Measurements from ENCODE around the gene CARD9. TPM values are rescaled to one million over a fixed set of nuclear protein-coding genes. Genes with fewer than 3 reads are reported as not detected.

The CARD9 gene
- polyA plus RNA-seq, 3 donors: 1.9 to 2.8 (median 2.1) TPM

DNA sequence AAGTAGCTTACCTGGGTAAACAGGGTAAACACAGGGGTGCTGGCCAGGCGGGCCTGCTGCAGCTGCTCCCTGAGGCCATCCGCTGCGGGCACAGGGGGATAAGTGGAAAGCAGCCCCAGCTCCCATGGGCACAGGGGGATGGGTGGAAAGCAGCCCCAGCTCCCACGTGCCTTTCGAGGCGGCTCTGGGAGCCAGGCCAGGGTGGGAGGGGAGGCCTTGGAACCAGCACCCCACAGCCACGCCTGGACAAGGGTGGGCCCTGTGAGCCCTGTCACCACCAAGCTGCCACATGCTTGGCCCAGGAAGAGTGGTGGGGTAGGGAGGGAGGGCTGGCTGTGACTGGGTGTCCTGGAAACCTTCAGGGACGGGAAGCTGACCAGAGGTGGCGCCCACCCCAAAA lies 7.8 kb upstream of the CARD9 start:
- DNase-seq: no peak

DNA sequence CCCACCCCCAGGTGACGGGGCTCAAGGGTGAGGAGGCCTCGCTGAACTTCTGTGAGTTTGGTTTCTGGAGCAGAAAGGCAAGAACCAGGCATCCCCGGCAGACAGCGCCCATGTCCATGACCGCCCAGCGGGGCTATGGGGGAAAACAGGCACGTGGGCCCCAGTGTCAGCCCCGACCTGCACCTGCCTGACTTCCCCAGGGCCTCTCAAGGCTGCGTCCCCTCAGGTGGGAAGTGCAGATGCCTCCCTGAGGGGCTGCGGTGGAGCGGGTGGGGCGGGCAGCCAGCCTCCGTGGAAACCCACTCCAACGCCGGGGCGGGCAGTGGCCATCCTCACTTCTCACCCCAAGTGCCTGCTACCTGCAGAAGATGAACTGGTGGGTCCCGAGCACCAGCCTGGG lies 6.9 kb upstream of the CARD9 start:
- no peak for DNase-seq

DNA sequence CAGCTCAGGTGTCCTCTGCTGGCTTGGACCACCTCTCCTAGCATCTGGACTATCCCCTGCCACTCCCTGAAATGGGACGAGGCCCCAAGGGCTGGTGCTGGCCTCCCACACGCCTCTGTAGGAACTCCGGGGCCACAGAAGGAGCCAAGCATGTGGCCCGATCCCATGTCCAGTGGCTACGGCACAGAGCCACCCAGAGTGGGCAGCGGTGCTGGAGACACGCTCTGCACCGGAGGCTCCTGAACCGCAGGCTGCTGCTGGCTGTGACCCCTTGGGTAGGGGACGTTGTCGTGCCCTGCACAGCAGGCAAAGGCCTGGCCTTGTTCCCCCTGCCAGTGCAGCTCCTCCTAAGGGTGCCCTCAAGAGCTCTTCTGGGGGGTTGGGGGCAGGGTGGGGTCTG lies 6.4 kb upstream of the CARD9 start:
- DNase-seq: no peak

DNA sequence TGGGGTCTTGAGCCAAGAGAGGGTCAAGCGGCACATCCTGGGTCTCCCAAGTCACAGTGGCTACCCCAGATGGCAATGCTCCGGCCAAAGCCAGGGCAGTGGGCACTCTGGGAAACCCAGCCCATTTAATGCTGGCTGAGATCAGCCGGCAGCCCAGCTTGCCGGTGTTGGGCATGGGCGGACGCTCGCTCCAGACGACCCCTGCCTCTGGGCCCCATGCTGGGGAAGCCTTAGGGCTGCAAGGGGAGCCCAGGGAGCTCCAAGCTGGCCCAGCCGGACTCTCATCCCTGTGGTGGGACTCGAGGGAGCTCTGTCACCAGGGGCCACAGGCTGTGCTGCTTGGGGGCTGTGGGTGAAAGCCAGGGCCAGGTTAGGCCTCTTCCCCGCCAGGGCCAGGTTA lies 5.9 kb upstream of the CARD9 start:
- DNase-seq: no peak

DNA sequence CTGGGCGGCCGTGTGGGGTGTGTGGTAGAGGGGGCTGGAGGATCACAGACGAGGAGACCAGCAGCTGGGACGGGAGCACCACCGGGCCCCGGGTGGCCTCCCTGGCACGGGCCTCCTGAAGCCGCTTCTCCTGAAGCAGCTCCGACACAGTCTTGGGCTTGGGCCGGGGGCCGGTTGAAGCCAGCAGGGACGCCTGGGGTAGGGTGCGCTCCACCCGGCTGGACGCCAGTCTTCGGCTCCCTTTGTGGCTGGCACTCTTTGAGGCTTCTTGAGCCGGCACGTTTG lies 5.5 kb upstream of the CARD9 start:
- DNase-seq: no peak

DNA sequence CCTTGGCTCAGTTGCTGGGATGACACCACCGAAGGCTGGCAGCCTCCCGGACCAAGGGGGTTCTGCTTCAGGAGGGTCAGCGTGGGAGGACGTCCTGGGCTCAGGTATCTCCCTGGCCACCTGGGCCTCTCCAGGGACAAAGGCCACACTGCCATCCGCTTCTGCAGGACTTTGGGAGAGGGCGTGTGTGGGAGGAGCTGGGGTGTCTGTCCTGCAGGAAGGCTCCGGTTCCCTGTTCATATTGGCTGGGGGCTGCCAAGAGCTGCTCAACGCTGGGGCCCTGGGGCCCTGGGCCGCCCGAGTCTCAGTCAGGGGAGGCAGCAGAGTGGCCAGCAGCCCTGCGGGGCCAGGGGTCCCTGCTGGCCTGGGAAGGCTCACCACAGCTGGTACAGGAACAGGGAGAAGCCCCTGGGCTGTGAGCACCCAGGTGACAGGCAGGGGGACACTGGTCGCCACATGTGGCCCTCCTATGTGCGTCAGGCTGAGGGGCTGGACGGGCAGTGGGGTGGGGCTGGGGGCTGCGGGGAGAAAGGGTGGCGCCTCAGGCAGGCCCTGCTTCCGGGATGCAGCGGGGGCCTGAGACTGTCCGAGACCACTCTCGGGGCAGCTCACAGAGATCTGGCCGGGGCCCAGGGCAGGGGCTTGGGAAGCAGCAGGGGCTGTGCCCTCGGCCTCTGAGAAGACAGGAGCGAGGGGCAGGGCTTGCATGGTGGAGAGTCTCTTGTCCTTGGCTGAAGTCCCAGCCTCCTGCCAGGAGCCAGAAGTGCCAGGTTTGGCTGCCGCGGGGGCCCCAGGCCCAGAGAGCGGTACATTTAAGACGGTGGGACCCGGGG lies 4.9 kb upstream of the CARD9 start:
- peak; percentile 46 for DNase-seq

DNA sequence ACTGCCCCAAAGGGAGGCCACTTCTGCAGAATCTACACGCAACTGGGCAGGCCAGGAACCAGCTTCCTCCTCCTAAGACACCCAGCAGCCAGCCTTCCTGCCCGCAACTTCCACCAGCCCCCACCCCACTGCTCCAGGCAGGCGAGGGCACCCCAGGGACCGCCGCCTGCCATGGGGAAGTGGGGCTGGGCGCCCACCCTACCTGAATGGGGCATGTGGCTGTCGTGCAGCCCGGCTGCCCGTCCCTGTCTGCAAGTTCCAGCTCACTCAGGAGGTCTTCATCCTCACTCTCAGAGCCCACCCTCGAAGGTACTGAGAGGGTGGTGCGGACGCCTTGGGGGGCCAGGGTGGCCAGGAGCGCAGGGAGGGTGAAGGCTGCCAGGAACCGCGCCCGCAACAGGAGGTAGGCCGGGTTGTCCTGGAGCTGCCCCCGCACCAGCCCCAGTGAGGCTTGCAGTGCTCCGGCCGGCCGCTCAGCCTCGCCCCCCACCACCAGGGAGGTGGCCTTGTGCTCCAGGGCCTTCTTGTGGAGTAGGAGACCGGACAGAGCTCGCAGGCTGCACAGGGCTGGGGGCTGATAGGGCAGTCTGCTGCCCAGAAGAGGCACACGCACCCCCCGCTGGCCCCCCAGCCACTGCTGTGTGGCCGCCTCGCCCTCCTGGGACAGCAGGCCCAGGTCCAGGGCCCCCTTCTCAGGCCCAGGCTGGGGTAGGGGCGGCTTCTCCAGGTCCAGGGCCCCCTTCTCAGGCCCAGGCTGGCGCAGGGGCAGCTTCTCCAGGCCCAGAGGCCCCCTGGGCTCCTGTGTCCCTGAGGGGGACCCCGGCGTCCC lies 4.1 kb upstream of the CARD9 start:
- DNase-seq: no peak

DNA sequence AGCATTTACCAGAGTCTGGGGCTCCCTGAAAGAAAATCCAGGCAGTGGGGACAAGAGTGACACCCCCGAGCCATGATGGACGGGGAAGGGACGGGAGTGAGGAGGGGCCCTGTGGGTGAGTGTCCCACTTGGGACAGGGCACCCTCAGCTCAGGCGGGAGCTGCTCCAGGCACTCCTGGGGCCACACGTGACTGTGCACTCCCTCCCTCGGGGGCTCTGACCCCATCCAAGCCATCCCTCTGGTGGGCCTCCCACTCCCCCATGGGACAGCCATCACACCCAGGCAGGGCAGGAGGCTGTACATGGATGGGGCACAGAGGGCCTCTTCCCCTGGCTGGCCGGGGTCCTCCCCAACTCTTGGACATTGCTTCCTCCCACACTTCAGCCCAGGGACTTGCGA lies 3.0 kb upstream of the CARD9 start:
- DNase-seq: no peak

DNA sequence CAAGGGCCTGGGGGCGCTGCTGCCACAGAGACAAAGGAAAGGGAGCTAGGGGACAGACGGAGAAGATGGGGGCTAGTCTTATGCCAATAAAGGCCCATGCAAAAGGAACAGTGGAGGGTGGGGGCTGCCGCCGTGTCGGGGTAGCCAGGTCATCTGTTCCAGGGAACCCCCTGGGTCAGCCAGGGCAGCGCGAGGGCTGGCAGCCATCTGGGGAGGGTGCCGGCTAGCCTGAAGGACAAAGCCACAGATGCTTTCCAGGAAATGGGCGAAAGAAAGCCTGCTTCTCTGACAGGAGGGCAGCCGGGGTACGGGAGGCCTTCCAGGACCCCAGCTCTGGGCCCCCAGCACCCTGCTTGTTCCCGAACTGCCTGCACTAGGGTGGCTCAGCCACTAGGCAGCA lies 1.6 kb upstream of the CARD9 start:
- no peak for DNase-seq

DNA sequence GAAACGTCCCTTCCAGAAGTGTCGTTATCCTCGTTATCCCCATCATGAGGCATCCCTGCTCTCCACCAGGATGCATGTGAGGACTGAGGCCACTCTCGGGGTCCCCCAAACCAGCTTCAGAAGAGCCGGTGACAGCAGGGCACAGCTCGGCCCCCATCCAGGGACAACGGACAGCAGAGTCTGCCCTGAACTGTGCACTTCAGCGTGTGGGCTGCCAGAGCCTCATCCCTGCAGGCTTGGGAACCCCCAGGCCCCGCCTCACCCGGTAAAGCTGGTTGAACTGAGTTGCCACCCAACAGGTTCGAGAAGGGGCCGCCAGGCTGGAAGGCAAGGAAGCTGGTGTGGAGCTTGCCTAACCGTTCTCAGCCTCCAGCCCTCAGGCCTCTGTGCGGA lies 710 bp upstream of the CARD9 start:
- DNase-seq: no peak

DNA sequence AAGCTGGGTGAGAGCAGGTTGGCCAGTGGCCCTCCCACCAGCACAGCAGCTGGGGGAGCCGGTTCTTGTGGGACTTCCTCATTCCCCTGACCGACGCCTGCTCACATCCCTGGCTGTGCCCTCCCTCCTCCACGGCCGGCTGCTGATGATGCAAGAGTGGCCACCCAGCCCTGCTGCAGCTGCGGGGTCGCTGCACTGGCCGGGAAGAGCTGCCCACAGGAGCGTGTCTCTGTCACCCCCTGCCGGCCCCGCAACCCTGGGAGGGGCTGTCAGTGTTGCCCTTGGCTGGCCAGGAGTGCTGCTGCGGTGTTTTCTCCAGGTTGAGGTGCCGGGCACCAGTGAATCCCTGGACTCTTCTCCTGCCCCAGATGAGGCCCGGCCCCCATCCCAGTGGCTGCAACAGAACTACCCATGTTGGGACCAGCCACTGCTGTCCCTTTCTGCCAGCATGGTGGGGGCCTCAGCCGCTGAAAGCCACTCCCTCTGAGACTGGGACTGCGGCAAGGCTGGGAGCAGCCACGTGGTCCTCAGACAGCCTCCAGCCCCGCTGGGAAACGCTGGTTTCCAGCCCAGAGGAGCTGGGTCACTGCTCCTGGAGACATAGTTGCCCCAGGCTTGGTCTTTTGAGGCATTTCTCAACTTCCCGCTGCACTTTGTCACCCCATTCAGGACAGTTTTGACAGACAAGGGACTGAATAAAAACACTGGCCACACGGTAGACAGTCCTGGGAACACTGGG lies 739 bp downstream of the CARD9 start:
- DNase-seq: peak; percentile 62

DNA sequence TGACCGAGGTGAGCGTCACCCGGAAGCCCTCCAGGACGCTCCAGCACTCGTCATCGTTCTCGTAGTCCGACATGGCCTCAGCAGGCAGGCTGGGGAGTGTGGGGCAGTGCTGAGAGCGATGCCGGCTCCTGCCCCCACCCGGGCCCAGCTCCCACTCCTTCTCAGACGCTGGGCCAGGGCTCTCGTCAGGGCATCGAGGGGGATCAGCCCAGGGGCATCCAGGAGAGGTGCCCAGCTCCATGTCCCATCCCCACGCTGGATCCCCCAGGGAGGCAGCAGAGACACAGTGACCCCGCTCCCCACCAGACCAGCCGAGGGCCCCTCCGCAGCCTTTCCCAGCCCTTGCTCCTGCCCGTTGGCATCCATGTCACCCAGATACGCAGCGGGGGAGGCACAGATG lies 1.5 kb downstream of the CARD9 start:
- no peak for DNase-seq

DNA sequence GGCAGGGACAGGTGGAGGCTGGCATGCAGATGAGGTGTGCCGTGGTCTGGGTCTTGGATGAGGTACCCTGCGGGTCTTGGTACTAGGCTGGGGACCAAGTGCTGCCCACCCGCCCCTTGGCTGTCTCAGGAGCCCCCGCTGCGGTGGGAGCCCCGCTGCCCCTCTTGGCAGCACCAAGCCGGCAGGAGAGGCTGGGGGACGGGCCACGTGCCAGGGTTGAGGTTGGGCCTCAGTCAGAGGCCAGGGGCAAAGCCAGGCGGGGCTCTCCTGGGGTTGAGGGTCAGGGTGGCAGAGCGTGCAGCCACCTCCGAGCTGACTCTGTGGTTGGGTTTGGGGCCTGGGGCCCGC lies 2.0 kb downstream of the CARD9 start:
- no peak for DNase-seq

DNA sequence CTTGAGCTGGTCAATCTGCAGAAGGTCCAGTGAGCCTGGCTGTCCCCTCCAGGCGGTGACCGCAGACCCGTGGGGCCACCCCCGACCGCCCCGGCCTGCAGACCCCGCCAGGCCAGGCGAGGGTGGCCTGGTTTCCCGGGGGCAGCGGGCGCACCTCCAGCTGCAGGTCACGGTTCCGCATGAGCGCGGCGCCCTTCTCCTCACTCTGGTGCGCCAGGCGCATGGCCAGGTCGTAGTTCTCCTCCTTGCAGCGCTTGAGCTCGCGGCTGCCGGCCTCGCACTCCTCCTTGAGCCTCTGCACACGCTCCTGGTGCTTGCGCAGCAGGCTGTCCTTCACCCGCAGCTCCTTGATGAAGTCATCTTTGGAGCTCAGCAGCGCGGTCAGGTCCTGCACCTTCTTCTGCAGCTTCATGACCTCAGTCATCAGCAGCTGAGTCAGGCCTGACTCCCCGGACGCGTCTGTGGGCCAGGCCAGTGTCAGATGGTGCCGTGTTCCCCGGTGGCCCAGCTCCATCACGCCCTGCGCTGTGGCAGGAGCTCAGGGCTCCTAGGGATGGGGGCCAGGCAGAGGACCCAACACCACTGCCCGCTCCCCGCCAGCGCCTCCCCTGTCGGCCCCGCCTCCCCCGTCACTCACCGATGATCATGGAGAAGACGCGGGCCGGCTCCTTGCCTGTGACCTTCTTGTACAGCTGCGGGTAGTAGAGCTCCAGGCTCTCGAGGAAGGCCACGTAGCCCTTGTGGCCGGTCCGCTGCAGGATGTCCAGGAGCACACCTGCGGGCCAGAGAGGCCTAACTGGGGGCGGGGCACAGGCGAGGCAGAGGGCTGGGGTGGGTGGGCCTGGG lies 2.6 kb downstream of the CARD9 start:
- no peak for DNase-seq

DNA sequence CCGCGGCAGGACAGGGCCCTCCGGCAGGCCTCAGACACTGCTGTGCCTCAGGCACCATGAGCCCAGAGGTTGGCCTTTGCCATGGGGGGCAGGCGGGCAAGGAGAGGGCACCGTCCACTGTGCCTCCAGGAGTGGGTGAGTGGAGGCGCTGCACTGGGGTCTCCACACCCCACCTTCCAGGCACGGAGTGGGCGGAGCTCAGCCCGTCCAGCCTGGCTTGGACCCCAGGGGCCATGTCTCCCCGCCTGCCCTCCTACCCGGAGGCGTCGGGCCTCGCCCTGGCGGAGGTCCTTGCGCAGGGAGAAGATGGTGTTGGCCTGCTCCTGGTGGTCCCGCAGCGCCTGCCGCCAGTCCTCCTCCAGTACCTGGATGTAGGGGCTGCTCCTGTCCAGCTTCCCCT lies 3.4 kb downstream of the CARD9 start:
- DNase-seq: no peak

DNA sequence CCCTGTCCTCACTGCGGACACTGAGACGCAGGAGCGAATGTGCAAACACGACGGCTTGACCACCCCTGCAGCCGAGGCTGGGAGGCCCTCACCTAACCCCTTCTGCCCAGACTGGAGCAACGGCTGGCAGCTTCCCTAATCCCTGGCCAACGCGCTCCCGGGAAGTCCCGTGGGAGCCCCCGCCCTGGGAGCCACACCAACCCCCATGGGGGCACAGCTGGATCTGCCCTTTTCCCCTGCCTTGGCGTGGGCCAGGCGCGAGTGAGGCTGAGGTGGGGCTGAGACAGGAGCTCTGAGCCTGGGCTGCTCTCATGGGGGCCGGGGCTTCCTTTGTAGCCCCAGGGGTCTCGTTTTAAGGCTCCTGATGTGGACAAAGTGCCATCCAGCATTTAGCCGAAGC lies 5.3 kb downstream of the CARD9 start:
- DNase-seq: no peak

DNA sequence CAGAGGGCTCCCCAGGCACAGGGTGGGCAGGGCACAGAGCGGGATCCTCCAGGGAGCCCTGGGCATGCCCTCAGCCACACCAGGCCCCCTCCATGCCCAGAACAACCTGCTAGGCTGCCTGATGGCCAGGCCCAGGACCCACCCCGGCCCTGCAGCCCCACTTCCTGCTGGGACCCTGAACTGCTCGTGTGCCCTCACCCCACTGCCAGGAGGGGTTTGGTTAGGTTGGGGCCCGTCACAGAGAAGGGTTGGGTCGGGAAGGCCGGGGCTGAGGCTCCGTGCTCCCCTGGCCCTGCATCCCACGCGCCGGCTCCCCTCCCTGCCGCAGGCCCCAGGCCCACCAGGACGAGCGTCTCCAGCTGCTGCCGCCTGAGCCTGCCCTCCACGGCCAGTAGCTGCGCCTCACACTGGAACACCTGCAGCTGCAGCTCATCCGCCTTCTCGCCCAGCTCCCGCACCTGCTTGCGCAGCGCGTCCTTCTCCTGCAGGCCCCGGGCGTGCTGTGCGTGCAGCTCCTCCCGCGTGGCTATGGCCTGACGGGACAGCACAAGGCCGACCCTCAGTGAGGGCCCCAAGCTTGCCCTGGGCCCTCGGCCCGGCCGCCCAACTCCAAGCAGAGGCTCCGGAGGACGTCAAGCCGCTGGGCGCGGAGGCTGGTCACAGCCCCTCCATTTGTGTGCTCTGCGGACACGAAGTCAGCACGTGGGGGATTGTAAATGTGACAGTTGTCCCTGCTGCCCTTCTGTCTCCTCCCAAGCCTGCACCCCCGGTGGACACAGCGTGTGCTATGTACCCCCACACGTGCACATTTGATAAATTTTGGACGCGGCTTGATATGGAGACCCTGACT lies 5.9 kb downstream of the CARD9 start:
- no peak for DNase-seq

DNA sequence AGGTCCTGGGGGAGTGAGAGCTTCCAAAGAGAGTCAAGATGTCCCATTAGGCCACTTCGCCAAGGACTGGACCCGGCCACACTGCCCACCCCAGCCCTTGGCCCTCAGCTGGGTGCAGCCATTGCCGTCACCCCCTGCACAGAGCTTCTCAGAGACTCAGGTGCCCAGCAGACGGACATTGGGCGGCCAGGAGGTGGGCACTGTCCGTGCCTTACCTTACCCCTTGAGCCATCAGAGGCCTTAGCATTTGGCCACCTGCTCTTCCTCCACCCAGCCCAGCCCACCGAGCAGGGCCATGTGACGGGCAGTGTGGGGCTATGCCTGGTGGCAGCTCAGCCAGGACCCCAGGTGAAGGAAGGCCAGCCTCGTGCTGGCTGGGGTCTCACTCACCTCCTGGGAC lies 6.6 kb downstream of the CARD9 start:
- DNase-seq: no peak

DNA sequence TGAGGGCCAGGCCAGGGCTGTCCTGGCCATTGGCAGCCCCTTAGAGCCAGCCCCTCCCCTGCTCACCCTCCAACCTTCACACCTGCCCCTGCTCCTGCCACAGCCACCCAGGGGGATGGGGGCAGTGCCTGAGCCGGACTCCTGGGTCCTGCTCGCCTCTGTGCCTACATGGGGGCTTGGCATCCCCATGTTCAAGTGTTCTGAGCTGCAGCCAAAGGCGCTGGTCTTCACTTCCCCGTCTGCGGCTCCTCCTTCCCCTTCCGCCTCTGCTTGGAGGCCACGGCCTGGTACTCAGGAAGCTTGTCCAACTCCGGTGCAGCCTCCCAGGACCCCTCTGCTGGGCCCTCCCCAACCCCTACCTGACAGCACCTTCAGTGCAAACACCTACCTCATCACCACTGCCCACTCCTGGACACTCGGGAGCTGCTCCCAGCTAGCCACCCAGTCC lies 7.7 kb downstream of the CARD9 start:
- no peak for DNase-seq

DNA sequence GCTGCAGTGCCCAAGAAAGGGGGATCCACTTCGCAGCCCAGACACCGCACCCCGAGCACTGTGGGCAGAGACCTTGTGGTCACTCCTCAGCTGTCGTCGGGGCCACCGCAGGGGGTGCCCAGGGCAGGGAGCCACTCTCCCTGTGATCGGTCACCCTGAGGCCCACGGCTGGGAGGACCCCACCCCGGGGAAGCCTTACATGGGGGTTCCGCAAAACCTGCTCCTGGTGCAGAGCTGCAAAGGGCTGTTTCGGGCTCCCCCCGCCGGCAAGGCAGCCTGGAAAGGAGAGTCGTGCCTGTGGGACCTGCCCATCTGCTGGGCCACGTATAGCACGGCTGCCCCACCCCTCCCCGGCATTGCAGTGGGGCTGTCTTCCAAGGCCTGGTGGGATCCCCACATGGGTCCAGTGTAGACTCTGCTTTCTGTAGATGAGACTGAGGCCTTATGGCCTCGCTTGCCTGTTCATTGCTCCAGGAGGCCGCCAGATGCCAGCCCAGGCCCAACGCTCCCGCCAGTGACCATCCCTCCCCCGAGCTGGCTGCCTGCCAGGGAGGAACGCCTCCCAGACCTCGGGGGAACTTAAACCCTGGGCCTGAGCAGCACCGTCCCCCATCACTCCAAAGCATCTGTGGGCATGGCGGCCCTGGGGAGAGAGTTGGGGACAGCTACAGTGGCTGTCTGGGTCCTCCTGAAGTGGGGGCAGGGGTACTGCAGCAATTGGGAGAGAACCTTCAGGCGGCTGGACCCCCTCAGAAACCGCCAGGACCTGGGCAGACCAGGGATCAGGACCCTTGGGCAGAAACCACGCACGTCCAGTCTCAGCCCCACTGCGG lies 8.3 kb downstream of the CARD9 start:
- DNase-seq: no peak

Data from renal pelvis (tissue), 4 donors.